HPDE6-E6E7 (cell line): ENCODE results near the gene RAB23.
"Not testable (repeated sequence)": the region's sequence is repeated elsewhere in the genome, so short reads cannot be mapped to it uniquely, and the experiment has no call there.

Experiments
- DNase-seq: peaks from one replicate; pipeline ENCODE4 v3.0.0; 2011; ENCODE audit warnings: missing footprints; ENCODE audit errors: extremely low spot score

RAB23 gene

GRCh38 chr6:57243526-57243925, 21.4 kb upstream of the RAB23 start:
- DNase-seq = not testable (repeated sequence)

- DNase-seq = peak; percentile 43
Measured at GRCh38 chr6:57242505-57242904, 20.4 kb upstream of the RAB23 start.

GRCh38 chr6:57226221-57226620, 4.1 kb upstream of the RAB23 start:
- DNase-seq = no peak

GRCh38 chr6:57224769-57225515, 2.8 kb upstream of the RAB23 start:
- no peak for DNase-seq

- DNase-seq = no peak
Measured at GRCh38 chr6:57222743-57223077, 603 bp upstream of the RAB23 start.

- peak; percentile 55 for DNase-seq
Measured at GRCh38 chr6:57221191-57221935, 744 bp downstream of the RAB23 start.

GRCh38 chr6:57220083-57220703, 1.9 kb downstream of the RAB23 start:
- DNase-seq = no peak

- no peak for DNase-seq
Measured at GRCh38 chr6:57217270-57217669, 4.8 kb downstream of the RAB23 start.

GRCh38 chr6:57216235-57217101, 5.6 kb downstream of the RAB23 start:
- DNase-seq = no peak

- no peak for DNase-seq
Measured at GRCh38 chr6:57215260-57215659, 6.8 kb downstream of the RAB23 start.

- DNase-seq = no peak
Measured at GRCh38 chr6:57210060-57210459, 12.0 kb downstream of the RAB23 start.

- DNase-seq = no peak
Measured at GRCh38 chr6:57209030-57209429, 13.1 kb downstream of the RAB23 start.

GRCh38 chr6:57207872-57208271, 14.2 kb downstream of the RAB23 start:
- no peak for DNase-seq

GRCh38 chr6:57207141-57207540, 15.0 kb downstream of the RAB23 start:
- no peak for DNase-seq

GRCh38 chr6:57205550-57206328, 16.4 kb downstream of the RAB23 start:
- no peak for DNase-seq

GRCh38 chr6:57201718-57202117, 20.4 kb downstream of the RAB23 start:
- no peak for DNase-seq

- no peak for DNase-seq
Measured at GRCh38 chr6:57198926-57199636, 23.0 kb downstream of the RAB23 start.

GRCh38 chr6:57195457-57195856, 26.6 kb downstream of the RAB23 start:
- no peak for DNase-seq

GRCh38 chr6:57193177-57193576, 28.9 kb downstream of the RAB23 start:
- no peak for DNase-seq

GRCh38 chr6:57190140-57190539, 32.0 kb downstream of the RAB23 start:
- DNase-seq = no peak

- no peak for DNase-seq
Measured at GRCh38 chr6:57183336-57183735, 38.8 kb downstream of the RAB23 start.
